Activated CD4-positive, CD25-positive, alpha-beta regulatory T cell treated with anti-CD3 and anti-CD28 coated beads, Interleukin-2, amount 50 U/mL, for 72 hours (primary cell): ENCODE measurements around the gene STARD10.
"Not testable (repeated sequence)": the region's sequence is repeated elsewhere in the genome, so short reads cannot be mapped to it uniquely, and the experiment has no call there.

Experiments
- DNase-seq: peaks from one replicate; pipeline ENCODE4 v3.0.0; 2021

The STARD10 gene, protein sequence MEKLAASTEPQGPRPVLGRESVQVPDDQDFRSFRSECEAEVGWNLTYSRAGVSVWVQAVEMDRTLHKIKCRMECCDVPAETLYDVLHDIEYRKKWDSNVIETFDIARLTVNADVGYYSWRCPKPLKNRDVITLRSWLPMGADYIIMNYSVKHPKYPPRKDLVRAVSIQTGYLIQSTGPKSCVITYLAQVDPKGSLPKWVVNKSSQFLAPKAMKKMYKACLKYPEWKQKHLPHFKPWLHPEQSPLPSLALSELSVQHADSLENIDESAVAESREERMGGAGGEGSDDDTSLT

DNA sequence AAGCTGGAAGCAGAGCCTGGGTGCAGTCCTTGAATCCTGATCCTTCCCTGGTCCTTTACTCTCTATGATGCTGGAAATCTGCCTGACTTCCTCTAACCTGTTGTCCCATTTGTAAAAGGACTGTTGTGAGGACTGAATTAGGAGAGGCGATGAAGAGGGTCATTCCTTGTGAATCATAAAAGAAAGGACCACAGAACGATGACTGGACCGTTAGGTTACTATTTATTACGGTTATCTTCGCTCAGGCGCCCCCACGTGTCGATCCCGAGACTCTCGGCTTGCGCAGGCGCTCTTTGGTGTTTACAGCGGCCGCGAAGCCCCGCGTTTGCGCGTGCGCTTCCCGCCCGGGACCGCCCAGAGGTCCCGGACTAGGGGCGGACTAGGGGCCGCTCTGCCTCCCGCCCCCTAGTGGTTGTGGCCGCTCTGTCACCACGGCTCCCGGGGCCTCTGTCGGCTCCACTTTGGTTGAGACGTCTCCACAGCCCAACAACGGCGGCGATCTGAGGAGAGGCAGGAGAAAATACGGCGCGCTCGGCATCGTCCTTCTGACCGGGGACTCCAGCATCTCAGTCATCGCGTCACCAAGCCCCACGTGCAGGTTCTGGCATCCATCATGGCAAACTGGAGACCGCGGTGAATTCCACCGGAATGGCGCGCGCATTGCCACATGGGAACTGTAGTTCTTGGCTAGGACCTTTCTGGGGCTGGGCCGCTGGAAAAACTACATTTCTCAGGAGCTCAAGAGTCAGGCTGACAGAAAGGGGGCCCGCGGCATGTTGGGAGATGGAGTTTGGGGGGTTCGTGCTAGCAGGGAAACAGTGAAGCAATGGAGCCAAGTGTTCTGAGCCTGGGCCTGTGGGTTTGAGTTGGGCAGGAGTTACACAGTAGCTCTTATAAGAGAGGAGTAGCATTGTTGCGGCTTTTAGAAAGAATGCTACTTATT lies at the start of gene STARD10:
TSS of gene STARD10 (minus strand) at position 623 of the 943 bp plus-strand sequence. CDS start 12,866 bp downstream, outside the sequence.
- DNase-seq = peak; percentile 97

DNA sequence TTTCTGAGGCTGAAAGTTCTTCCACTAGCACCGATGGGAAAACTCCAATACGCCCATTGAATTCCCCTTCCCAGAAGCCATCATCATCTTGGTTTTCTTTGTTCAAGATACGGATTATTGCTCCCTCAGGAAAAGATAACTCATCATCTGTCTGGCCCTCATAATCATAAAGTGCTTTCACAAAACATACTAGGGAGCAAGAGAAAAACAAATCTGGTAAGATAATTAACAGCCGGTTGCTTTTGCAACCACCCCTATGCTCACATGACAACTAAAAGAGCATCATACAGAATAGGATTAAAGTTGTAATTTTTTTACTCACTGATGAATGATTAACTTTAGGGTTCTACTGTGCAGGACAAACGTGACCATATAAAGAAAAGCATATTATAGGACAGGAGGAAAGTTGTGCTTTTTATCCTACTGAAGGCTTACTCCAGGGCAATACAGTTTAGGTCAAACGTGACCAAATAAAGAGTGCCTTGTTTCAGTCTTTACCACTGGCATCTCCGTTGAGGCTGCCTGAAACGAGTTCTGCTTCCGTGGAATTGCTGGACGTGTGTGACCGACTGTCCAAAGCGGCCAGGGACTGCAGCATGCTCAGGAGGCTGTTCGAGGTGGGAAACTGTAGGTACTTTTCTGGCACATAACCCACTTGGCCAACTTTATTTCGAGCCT lies 48.9 kb upstream of the STARD10 start:
- DNase-seq = no peak

DNA sequence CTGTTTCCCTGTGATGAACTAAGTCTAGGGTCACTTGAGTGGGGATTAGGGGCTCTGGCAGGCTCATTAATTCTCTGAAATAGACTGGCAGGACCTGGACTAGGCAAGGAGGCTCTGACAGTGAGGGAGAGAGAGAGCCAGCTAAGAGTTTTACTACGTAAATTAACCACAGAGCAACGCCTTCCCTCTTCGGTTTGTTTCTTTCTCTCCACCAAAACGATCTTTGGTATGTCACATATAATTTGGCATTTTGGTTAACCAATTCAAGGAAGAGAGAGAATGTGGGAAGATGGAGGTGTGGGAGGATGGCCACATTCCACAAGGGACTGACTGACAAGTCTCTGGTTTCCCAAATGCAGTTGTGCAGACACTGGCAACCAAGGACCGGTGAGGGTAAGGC lies 48.3 kb upstream of the STARD10 start:
- no peak for DNase-seq

DNA sequence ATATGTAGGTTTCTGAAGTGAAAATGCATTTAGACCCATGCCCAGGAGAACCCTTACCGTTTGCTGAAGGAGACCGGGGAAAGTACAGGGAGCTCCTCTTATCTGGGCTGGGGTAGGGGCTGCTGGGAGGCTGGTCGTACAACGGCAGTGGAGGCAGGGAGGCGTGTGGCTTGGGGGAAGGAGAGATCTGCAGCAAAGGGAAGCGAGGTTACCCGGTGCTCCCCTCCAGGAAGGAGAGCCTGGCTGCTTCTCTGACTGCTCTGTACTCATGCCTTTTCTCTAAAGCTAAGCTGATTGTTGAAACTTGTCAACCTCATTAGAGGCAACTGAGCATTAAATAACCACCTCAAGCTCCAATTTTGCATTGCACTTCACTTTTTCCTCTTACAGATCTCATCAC lies 47.5 kb upstream of the STARD10 start:
- no peak for DNase-seq

DNA sequence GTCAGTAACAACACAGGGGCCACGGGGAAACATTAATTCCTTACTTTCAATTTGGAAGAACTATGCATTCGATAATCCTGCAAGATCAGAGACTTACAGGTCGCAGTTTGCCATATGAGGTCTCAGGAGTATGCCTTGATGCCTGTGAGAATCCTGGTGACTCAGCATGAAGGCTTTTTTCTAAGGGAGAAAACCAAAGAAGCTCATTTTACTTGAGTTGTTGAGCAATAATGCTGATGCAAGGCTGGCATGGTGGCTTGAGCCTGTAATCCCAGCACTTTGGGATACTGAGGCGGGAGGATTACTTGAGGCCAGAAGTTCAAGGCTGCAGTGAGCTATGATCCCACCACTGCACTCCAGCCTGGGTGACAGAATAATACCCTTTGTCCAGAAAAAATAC lies 46.9 kb upstream of the STARD10 start:
- DNase-seq = no peak

DNA sequence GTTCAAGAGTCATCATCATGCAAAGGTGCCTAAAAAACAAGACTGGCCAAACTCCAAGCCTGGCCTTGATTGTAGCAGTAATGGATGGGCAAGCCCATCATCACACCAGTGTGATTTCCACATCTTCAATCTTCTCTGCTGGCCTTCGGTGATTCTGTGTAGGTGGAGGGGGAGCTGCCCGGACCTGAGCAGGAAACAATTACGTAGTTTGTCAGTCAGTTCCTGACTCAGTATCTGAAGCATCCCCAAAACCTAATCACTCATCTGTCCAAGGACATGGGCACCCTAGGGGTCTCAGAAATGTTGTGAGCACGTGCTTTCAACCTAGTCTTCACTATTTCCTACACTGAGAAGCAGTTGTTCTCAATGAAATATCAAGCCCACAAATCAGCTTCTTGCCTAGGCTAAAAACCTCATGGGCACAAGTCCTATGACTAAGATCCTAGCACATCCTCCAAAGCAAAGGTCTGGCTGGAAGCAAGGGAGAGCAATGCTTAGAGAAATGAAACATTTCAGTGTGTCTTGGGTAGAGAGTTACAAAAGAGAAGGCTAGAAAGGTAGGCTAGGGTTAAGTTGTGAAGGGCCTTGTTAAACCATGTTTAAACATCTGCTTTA lies 45.0 kb upstream of the STARD10 start:
- DNase-seq = no peak

DNA sequence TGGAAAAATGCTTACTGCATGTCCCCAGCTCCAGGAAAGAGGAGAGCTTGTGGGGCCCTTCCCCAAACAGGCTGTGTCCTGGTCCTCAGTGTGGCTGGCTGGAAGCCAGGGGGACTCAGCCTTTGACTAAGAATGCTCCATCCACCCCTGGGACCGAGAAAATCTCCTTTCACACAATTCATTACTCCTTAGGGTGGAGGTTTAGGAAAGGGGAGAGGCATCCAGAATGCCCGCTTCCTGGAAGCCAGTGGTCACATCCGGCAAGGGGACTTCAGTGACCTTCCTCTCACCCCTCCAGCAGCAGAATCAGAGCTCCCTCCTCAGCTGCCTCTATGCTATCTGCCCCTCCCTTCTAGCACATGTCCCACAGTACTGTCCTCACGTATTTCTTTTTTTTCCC lies 42.3 kb upstream of the STARD10 start:
- no peak for DNase-seq

DNA sequence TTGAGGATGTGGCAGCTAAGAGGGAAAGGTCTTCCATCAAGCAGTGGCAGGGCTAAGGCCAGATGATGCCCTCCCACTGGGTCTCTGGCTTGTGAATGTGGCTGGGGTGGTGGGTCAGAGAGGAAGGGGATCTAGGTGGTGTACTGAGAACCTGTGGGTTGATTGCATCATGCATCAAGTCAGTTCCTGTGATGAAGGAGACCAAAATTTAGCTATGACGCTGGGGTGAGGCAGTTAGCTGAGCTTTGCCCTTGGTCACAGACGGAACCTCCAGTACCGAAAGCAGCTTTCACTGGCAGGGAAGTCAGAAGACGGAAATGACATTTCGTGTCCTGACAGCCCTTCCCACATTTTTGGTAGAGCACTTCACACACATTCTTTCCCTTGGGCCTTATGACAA lies 41.1 kb upstream of the STARD10 start:
- no peak for DNase-seq

DNA sequence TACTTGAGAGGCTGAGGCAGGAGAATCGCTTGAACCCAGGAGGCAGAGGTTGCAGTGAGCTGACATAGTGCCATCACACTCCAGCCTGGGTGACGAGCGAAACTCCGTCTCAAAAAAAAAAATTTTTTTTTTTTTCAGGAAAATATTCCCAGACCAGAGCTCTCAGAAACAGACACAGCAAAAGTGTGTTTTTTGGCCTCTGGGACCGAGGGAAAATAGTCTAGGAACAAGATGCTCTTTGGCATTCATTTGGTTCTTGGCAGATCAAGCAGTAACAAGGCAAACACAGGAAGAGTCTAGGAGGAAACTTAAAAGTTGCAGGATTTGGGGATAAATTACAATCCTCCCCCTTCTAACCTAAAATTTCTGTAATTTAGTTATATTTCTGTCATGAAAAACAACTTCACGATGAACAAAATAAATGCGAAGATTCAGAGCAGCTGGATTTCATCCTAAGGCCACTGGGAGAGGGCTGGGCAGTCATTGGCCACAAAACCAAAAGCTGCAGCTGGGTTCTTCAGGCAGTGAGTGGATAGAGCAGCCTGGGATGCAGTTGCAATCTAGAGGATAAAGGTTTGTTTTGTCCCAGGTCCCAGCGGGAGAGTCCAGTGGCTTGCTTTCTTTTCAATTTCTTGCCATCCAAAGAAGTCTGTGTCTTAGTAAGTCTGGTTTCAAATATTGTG lies 40.1 kb upstream of the STARD10 start:
- DNase-seq = no peak

DNA sequence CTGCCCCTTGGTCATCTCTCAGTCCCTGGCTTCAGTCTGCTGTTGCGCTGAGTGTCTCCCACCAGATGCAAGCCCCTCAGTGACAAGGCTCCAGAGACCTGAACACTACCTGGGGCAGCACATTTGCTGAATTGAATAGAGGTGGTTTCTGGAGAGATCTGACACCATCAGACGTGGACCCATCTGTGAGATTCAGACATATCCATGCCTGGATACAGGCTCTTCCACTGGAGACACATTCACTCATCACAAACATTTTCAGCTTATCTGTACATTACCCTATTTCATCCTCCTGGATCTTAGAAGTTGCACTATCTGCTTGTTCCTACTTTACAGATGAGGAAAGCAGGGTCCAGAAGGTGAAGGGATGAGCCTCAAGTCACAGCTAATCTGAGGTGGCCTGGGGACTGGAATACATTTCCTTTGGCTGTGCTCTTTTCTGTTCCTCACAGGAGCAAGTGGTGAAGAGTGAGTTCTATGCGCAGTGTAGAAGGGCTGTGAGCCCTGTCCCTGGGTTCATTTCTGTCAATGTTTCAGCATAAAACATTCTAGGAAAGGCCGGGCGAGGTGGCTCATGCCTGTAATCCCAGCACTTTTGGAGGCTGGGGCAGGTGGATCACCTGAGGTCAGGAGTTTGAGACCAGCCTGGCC lies 39.4 kb upstream of the STARD10 start:
- DNase-seq = no peak

DNA sequence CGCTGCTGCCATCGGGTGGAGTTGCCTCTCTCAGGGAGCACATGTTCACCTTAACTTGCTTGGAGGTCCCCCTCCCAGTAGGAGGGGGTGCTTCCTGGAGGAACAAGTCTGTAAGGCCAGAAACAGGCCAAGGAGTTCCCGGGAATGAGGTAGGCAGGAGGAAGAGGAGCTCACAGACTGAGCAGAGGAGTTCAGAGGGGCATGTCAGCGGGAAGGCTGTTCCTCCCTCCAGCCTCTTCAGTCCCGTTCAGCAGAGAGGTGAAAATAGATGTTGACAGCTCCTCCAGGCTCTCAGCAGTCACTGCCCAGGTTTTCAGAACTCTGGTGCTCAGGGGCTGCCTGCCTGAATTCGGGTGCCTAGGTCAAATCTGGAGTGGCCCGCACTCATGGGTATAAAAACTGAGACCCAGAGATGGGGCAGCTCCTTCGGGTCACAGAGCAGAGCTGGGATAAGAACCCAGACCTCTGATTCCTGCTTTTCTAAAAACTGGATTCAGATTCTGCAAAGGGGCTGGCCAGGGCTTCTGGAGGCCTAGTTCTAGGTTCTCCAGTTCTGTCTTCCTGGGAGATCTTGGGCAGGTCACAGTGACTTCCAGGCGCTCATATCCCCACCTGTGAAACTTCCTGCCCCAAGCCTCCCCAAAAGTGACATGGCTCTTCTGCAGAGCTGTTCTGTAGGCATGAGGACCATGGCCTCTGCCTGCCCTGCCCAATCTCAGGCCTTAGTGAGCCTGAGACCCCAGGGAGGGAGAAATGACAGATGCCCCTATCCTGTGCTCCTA lies 38.6 kb upstream of the STARD10 start:
- no peak for DNase-seq

DNA sequence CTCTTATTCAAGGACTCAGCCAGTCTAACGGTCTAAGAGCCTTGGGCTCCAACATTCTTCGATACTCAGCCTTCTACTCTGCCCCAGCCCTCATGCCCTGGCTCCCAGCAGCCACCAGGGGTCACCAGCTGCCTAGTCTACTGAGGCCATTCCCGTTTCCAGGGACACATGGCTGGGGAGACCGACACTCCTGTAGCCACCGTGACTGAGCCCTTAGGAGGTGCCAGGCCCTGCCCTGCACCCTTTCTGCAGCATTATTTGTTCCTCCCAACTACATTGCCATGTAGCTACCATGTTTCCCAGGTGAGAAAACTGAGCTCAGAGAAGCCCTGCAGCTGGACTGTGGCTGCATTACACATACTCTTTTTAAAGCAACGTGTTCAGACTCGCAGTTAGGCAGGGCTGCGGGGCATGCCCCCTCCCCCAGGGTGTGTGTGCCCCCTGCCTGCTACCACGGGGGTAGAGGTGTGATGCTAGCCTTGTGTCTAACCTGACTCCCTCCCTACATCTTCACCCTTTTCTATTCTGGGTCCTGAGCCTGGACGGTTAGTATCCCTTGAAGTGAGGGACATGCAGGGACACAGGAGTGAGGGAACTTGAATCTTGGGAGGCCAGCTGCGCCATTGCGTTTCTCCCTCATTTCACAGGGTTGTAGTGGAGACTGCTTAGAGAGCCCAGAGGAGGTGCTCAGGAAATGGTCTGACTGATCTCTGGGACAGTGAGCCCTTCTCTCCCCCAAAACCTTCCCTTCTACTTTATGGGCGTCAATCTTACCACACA lies 37.9 kb upstream of the STARD10 start:
- DNase-seq = no peak

DNA sequence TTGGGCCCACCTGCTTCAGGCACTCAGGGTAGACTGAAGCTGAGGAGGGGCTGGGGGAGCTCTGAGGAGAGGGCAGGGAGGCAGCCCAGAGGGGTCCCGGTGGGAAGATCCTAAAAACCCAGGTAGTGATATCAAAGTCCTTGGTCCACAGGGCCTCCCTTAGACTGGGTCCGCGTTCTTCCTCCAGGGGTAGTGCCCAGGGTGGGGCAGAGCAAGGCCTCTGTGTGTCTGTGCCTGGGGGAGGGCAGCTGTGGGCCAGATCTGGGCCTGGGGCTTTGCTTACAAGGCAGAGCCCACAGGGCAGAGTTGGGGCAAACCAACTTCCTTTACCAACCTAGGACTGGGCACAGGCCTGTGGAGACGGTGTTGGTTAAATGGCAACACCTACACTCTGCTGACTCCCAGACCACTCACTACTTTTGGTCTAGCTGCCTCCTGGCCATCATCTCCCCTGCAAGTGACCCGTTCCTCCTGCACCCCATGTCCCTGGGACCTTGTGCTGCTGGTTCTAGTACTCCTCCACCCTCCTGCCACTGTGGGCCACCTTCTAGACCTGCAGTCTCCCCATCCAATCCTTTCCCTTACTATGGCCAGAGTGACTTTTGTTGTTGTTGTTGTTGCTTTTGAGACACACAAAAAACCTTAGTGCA lies 36.2 kb upstream of the STARD10 start:
- DNase-seq = no peak

DNA sequence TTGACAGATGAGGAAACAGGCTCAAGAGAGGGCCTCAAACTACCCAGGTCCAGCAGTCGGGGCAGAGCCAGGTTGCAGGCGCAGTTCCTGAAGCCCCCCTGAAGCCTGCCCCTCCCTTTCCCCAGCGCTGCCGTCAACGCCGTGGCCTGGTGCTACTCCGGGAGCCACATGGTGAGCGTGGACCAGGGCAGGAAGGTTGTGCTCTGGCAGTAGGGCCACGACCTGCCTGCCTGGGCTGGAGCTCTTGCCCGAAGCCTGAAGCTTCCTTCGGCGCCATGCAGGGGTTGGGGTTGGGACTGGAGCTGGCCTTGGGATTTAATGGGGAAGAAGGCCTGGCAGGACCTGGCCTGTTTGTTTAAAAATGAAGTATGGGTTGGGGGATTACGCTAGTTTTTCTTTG lies 35.3 kb upstream of the STARD10 start:
- DNase-seq = no peak

DNA sequence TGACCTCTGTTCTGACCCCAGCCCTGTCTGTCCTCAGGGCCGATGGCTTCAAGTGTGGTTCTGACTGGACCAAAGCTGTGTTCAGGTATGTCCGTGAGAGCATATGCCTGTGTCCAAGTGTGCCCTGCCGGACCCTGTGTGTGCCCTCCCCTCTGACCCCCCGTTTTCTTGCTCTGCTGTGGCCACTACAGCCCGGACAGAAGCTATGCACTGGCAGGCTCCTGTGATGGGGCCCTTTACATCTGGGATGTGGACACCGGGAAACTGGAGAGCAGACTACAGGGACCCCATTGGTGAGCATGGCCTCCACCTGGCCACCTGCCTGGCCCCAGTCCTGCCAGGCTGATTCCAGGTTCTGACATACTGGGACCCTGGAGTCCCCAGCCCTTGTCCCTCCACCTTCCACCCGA lies 34.9 kb upstream of the STARD10 start:
- DNase-seq = no peak

DNA sequence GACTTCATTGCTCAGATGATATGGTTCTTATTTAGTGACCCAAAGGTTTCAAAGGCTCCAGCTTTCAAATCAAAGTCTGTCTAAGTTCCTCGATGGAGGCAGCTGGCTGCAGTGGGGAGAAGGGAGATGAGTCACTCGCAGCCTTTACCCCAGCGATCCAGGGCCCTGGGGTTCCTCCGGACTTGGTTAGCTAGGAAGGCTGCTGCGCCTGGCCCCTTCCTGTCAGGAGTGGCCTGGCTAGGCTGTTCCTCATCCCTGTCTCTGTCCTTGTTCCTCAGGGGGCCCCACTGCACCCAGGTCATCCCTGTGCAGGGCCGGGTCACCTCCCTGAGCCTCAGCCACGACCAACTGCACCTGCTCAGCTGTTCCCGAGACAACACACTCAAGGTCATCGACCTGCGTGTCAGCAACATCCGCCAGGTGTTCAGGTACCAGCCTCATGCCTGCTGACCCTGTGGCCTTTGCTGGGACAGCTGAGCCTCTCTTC lies 34.3 kb upstream of the STARD10 start:
- DNase-seq = no peak

DNA sequence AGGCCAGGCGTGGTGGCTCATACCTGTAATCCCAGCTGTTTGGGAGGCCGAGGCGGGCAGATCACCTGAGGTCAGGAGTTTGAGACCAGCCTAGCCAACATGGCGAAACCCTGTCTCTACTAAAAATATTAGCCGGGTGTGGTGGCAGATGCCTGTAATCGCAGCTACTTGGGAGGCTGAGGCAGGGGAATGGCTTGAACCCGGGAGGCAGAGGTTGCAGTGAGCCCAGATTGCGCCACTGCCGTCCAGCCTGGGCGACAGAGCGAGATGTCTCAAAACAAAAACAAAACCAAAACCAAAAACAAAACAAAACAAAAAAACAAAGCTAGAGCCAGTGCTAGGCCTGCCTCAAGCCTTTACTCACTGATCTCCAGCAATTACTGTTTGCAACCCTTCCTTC lies 33.8 kb upstream of the STARD10 start:
- not testable (repeated sequence) for DNase-seq

DNA sequence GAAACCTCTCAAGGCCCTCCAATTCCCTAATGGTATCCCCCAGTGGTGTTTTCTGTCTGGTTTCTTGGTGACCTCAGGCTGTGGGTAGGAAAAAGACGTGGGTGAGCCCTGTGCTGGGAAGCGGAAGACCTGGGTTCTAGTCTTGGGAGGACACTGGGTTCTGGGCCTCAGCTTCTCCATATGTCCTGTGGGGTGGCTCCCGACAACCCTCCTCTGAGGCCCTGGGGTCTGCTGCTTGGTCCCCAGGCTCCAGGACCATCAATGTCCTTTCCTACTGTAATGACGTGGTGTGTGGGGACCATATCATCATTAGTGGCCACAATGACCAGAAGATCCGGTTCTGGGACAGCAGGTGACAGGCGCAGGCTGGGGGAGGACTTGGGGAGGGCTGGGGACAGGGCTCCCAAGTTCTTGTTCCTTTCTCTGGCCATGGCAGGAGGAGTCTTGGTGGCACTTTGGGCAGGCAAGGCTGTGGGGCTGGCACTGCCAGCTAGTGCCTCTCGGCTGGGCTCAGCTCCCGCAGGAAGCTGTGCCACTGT lies 33.2 kb upstream of the STARD10 start:
- DNase-seq = no peak
